Measurements from ENCODE around the gene CHID1.

DNA sequence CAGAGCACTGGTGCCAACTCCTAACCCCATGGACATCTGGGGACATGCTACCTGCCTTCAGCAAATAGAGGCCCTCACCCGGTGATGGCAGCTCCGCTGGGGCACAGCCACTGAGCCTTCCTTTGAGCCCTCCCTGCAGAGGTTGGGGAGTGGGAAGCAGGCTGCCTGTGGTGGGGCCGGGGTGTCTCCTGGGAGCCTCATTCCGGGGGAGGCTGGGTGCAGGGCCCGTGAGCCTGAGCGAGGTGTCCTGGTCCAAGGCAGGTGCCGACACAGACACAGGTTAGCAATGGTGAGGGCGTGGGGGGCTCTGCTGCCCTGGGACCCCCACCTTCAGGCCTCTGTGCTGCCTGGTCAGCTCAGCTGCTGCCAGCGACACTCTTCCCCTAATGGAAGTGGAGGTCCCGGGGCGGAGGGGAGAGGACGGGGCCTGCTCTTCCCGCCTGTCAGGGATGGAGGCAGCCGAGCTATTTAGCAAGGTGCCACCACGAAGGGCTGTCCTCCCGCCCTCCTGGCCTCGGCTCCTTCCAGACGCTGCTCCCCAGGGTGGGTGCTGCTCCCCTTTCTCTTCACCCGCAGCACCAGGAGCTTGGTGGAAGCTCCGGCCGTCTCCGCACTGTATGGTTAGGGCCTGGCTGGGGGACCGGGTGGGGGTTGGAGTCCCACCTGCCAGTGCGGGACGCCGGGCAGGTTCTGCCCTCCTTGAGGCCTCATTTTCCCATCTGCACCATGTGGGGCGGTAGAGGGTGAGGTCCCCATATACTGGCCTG lies 56.7 kb downstream of the CHID1 start:
- TF ChIP-seq, protein P1, sequence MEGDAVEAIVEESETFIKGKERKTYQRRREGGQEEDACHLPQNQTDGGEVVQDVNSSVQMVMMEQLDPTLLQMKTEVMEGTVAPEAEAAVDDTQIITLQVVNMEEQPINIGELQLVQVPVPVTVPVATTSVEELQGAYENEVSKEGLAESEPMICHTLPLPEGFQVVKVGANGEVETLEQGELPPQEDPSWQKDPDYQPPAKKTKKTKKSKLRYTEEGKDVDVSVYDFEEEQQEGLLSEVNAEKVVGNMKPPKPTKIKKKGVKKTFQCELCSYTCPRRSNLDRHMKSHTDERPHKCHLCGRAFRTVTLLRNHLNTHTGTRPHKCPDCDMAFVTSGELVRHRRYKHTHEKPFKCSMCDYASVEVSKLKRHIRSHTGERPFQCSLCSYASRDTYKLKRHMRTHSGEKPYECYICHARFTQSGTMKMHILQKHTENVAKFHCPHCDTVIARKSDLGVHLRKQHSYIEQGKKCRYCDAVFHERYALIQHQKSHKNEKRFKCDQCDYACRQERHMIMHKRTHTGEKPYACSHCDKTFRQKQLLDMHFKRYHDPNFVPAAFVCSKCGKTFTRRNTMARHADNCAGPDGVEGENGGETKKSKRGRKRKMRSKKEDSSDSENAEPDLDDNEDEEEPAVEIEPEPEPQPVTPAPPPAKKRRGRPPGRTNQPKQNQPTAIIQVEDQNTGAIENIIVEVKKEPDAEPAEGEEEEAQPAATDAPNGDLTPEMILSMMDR (IDR thresholded peaks at IDR 0.05): no peak
- TF ChIP-seq POLR2A (IDR thresholded peaks at IDR 0.05) (no peak), POLR2AphosphoS5 (IDR thresholded peaks at IDR 0.05) (no peak), EP300 (IDR thresholded peaks at IDR 0.05) (no peak)
